GM18868 (cell line): ENCODE data around the gene TMSB4X.
"Not testable (repeated sequence)": the region's sequence is repeated elsewhere in the genome, so short reads cannot be mapped to it uniquely, and the experiment has no call there.

Experiments used
- ATAC-seq: cut with Tn5 transposase; IDR thresholded peaks from one replicate; pipeline ENCODE4 v1.9.1; 2021; ENCODE audit warnings: mild to moderate bottlenecking, moderate library complexity; ENCODE audit not compliant: unreplicated experiment

Gene TMSB4X

GRCh38 chrX:12954376-12954775, 20.5 kb upstream of the TMSB4X start:
- no peak for ATAC-seq

- ATAC-seq = no peak
Observed at GRCh38 chrX:12954981-12955380, 19.9 kb upstream of the TMSB4X start.

GRCh38 chrX:12955882-12956703, 18.8 kb upstream of the TMSB4X start:
- peak; percentile 42 for ATAC-seq

- ATAC-seq = peak; percentile 74
Observed at GRCh38 chrX:12956704-12957534, 18.0 kb upstream of the TMSB4X start.

- ATAC-seq = no peak
Observed at GRCh38 chrX:12958059-12958458, 16.9 kb upstream of the TMSB4X start.

- ATAC-seq = no peak
Observed at GRCh38 chrX:12958461-12958860, 16.4 kb upstream of the TMSB4X start.

GRCh38 chrX:12961196-12961718, 13.7 kb upstream of the TMSB4X start:
- no peak for ATAC-seq

GRCh38 chrX:12962041-12962504, 12.8 kb upstream of the TMSB4X start:
- ATAC-seq = no peak

GRCh38 chrX:12963210-12963850, 11.6 kb upstream of the TMSB4X start:
- ATAC-seq = not testable (repeated sequence)

GRCh38 chrX:12965131-12965940, 9.6 kb upstream of the TMSB4X start:
- ATAC-seq = no peak

- ATAC-seq = no peak
Observed at GRCh38 chrX:12966151-12966550, 8.8 kb upstream of the TMSB4X start.

- no peak for ATAC-seq
Observed at GRCh38 chrX:12967711-12968465, 7.0 kb upstream of the TMSB4X start.

- ATAC-seq = no peak
Observed at GRCh38 chrX:12970691-12971202, 4.2 kb upstream of the TMSB4X start.

GRCh38 chrX:12971282-12972003, 3.5 kb upstream of the TMSB4X start:
- ATAC-seq = no peak

GRCh38 chrX:12972243-12972642, 2.7 kb upstream of the TMSB4X start:
- no peak for ATAC-seq

- no peak for ATAC-seq
Observed at GRCh38 chrX:12972878-12973560, 1.9 kb upstream of the TMSB4X start.

- ATAC-seq = no peak
Observed at GRCh38 chrX:12973561-12974304, 1.2 kb upstream of the TMSB4X start.
